ENCODE data around the gene RPS4Y2. TPM values are rescaled to one million over a fixed set of nuclear protein-coding genes. Genes with fewer than 3 reads are reported as not detected.

Gene RPS4Y2
- total and polyA plus RNA-seq, 12 donors: not detected

DNA sequence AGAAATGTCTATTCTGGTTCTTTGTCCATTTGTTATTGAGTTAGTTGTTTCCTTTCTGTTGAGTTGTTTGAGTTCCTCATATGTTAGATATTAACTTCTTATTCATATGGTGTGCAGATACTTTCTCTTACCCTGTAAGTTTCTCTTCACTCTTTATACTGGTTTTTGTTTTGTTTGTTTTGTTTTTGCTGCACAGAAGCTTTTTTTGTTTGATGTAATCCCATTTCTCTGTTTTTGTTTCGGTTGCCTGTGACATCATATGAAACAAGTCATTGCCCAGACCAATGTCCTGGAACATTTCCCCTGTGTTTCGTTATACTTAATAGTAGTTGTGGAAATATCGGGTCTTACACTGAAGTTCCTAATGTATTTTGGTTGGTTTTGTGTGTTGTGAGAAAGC is 31.2 kb downstream of the RPS4Y2 start:
- intact Hi-C loops (cut with DNase I): no loop called here
- TF ChIP-seq, protein P1, sequence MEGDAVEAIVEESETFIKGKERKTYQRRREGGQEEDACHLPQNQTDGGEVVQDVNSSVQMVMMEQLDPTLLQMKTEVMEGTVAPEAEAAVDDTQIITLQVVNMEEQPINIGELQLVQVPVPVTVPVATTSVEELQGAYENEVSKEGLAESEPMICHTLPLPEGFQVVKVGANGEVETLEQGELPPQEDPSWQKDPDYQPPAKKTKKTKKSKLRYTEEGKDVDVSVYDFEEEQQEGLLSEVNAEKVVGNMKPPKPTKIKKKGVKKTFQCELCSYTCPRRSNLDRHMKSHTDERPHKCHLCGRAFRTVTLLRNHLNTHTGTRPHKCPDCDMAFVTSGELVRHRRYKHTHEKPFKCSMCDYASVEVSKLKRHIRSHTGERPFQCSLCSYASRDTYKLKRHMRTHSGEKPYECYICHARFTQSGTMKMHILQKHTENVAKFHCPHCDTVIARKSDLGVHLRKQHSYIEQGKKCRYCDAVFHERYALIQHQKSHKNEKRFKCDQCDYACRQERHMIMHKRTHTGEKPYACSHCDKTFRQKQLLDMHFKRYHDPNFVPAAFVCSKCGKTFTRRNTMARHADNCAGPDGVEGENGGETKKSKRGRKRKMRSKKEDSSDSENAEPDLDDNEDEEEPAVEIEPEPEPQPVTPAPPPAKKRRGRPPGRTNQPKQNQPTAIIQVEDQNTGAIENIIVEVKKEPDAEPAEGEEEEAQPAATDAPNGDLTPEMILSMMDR (IDR thresholded peaks at IDR 0.05): no peak
- H3K36me3 ChIP-seq: no peaks in the 10 kb centered on the region
- H3K9me3 ChIP-seq: no peaks in the 10 kb centered on the region
- no peak overlapping the region for H3K27ac ChIP-seq
- DNase-seq: no peak
- 73 to 76% methylated on average over 3 of the region's 3 CpGs for WGBS, 2 donors
- H3K27me3 ChIP-seq: no peaks in the 10 kb centered on the region
- H3K4me3 ChIP-seq: no peak overlapping the region
- ATAC-seq: no peak
- no peaks in the 10 kb centered on the region for H3K4me1 ChIP-seq

DNA sequence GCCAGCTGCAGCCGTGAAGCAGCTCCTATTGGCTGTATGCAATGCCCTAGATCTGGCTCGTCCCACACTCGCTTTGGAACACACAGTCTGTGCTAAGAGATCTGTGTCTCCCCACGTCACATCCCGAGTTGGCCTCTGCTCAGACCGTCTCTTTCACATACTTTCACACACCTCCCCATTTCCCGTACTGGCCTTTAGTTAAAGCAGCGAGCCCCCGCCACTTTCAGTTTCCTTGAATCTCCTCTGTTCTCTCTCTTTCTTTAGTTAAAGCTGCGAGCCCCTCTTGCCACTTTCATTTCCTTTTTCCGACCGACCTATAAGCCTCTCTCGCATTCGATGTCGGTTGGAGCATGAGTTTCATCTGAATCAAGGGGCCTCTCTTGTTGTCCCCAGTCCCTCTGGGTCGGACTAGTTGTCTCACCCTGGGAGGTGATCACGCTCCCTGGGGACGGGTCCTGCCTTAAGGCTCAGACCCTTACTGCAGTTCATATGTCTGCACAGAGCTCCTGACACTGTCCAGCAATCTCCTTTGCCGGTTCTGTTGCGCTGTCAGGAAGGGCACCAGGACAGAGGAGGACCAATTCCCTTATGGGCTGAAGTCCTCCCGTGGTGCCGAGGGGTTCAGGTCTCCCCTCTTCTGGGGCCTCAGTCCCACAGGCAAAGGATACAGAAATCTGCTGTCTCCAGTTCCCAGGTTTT is 42.6 kb downstream of the RPS4Y2 start:
- Histone ChIP-seq H3K9me3 (no peaks in the 10 kb centered on the region), H3K4me1 (no peaks in the 10 kb centered on the region), H3K27ac (no peak overlapping the region), H3K27me3 (no peaks in the 10 kb centered on the region), H3K36me3 (no peaks in the 10 kb centered on the region), H3K4me3 (no peak overlapping the region)
- intact Hi-C loops (cut with DNase I): no loop called here
- 76 to 82% methylated on average over 22 of the region's 22 CpGs for WGBS, 2 donors
- DNase-seq (no peak), ATAC-seq (no peak)
- TF ChIP-seq, protein P1 (IDR thresholded peaks at IDR 0.05): no peak

DNA sequence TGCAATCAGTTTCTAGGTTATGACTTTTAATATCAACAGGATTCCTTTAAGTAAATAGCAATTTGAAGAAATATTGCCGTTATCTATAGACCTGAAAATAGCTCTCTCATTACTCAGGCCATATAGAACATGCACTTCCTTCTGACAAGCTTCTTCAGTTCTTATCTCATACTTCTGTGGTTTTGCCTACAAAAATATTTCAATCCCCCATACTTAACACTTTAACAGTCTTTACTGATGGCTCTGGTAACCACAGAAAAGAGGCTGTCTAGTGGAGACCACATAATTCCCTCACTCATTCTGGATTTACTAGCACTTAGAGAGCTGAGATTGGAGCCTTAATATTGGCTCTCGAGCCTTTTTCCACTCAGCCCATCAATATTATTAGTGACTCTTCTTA is 46.8 kb downstream of the RPS4Y2 start:
- no peaks in the 10 kb centered on the region for H3K4me1 ChIP-seq
- ATAC-seq: no peak
- H3K27ac ChIP-seq: no peak overlapping the region
- H3K4me3 ChIP-seq: no peak overlapping the region
- H3K36me3 ChIP-seq: no peaks in the 10 kb centered on the region
- TF ChIP-seq, protein P1 (IDR thresholded peaks at IDR 0.05): no peak
- intact Hi-C loops (cut with DNase I): no loop called here
- WGBS, 2 donors: 54 to 69% methylated on average over 2 of the region's 2 CpGs
- H3K9me3 ChIP-seq: no peaks in the 10 kb centered on the region
- no peak for DNase-seq
- H3K27me3 ChIP-seq: no peaks in the 10 kb centered on the region

DNA sequence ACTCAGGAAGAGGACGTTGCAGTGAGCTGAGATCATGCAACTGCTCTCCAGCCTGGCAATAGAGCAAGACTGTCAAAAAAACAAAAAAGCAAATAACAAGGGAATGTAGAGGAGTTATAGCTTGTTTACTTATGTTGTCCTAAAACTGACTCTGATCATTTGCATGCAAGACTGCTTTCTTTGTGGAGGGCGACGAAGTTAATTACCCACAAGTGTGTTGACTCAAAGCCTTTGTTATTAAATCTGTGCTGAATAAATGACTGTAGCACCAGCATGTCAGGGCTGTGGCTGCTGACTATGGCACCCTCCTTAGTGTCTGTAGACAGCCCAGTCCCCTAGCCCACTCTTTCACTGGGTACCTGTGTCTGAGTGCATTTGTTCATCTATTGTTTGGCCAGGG is 50.3 kb downstream of the RPS4Y2 start:
- no peak for ATAC-seq

More for the DNA sequence above, 50.3 kb downstream of the RPS4Y2 start:
- H3K36me3 ChIP-seq: no peaks in the 10 kb centered on the region
- no peaks in the 10 kb centered on the region for H3K27me3 ChIP-seq
- 53 to 57% methylated on average over 3 of the region's 3 CpGs for WGBS, 2 donors
- no peak for DNase-seq
- H3K9me3 ChIP-seq: no peaks in the 10 kb centered on the region
- intact Hi-C loops (cut with DNase I): no loop called here
- TF ChIP-seq, protein P1 (IDR thresholded peaks at IDR 0.05): no peak
- H3K4me1 ChIP-seq: no peaks in the 10 kb centered on the region
- H3K4me3 ChIP-seq: no peak overlapping the region
- no peak overlapping the region for H3K27ac ChIP-seq
